Endothelial cell of umbilical vein (primary cell): ENCODE data around the gene MPST.

ENCODE experiments used
- EZH2 ChIP-seq: IDR thresholded peaks from 2 replicates; pipeline ENCODE4 v1.6.1; 2012; ENCODE audit warnings: borderline replicate concordance, low read depth, mild to moderate bottlenecking, moderate library complexity, low read length, inconsistent platforms; ENCODE audit not compliant: severe bottlenecking
- GATA2 ChIP-seq: IDR thresholded peaks from 2 replicates; pipeline ENCODE4 v1.7.0; 2011; ENCODE audit warnings: low read depth, mild to moderate bottlenecking, moderate library complexity, mixed read lengths, low read length; ENCODE audit not compliant: insufficient read length, insufficient read depth
- MYC ChIP-seq: IDR thresholded peaks from one replicate; pipeline ENCODE4 v1.6.1; 2011; ENCODE audit warnings: mild to moderate bottlenecking, low read depth, low read length
- POLR2A ChIP-seq: IDR thresholded peaks from 2 replicates; pipeline ENCODE4 v1.6.1; 2012; ENCODE audit warnings: low read depth, mild to moderate bottlenecking, control low read depth, low read length
- POLR2AphosphoS5 ChIP-seq: IDR thresholded peaks from 2 replicates; pipeline ENCODE4 v1.6.1; 2012; ENCODE audit warnings: low read depth, mild to moderate bottlenecking, control low read depth, low read length, moderate library complexity; ENCODE audit not compliant: insufficient read depth
- TF ChIP-seq, protein P1 (sequence below), 2 donors: IDR thresholded peaks; 1 replicate in 1 of 2; 2 replicates in 1 of 2; pipeline ENCODE4 v1.5.1; 2011; ENCODE audit warnings: low read length in 2 of 2, mild to moderate bottlenecking in 2 of 2, moderate library complexity in 2 of 2, control low read depth in 1 of 2, inconsistent platforms in 1 of 2, low read depth in 1 of 2; ENCODE audit not compliant: insufficient read depth in 1 of 2; ENCODE audit errors: extremely low read depth in 1 of 2
- TF ChIP-seq, protein P2 (sequence below): IDR thresholded peaks from 2 replicates; pipeline ENCODE4 v1.6.1; 2011; ENCODE audit not compliant: insufficient read depth, insufficient read length

DNA sequence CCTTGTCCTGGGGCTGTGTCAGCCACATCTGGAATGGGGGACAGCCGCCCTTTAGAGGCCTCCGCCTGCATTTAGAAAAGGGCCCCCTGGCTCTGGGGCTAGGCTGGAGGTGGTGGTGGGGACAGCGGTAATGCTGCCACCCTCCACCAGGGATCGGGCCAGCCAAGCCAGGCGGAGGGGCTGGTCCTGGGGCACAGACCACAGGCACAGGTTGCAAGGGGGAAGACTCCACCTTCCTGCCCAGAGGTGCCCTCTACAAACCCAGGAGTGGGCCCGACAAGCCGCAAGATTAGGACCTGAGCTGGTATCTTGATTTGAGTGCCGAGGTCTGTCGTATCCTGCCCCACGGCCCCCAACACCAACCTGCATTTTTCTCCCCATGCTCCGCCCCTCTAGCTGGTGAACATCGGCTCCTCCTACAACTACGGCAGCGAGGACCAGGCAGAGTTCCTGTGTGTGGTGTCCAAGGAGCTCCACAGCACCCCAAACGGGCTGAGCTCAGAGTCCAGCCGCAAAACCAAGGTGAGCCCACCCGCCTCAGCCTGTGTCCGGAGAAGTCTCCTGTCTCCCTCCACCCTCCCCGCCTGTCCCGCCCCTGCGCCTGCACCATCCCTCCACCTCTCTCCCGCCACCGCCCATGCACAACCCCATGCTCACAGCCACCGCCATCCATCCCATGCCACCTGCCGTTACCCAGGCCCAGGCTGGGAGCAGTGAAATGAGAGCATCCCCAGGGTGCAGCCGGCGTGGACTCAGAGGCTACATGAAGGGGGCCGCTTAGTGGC is 39.6 kb downstream of the MPST start:
- TF ChIP-seq, protein P1, sequence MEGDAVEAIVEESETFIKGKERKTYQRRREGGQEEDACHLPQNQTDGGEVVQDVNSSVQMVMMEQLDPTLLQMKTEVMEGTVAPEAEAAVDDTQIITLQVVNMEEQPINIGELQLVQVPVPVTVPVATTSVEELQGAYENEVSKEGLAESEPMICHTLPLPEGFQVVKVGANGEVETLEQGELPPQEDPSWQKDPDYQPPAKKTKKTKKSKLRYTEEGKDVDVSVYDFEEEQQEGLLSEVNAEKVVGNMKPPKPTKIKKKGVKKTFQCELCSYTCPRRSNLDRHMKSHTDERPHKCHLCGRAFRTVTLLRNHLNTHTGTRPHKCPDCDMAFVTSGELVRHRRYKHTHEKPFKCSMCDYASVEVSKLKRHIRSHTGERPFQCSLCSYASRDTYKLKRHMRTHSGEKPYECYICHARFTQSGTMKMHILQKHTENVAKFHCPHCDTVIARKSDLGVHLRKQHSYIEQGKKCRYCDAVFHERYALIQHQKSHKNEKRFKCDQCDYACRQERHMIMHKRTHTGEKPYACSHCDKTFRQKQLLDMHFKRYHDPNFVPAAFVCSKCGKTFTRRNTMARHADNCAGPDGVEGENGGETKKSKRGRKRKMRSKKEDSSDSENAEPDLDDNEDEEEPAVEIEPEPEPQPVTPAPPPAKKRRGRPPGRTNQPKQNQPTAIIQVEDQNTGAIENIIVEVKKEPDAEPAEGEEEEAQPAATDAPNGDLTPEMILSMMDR (IDR thresholded peaks at IDR 0.05; ENCODE audit: extremely low read depth in 1 of 2, insufficient read depth in 1 of 2, low read depth in 1 of 2, low read length in 2 of 2), result no peak
- TF ChIP-seq POLR2A (no peak), EZH2 (no peak), GATA2 (no peak), MYC (no peak), POLR2AphosphoS5 (no peak)
- TF ChIP-seq, protein P2, sequence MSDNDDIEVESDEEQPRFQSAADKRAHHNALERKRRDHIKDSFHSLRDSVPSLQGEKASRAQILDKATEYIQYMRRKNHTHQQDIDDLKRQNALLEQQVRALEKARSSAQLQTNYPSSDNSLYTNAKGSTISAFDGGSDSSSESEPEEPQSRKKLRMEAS, result no peak
